ACC112 (cell line): ENCODE results near the gene STOML2.
"Not testable (repeated sequence)": the region's sequence is repeated elsewhere in the genome, so short reads cannot be mapped to it uniquely, and the experiment has no call there.

Experiments used
- H2AFZ ChIP-seq: fragments of 200-600 bp; sonication (generic); one replicate; pipeline ENCODE4 v1.6.0; 2017; ENCODE audit warnings: antibody characterized with exemption, low read length; ENCODE audit not compliant: unreplicated experiment
- H3K27ac ChIP-seq: fragments of 200-600 bp; sonication (generic); 2 replicates; pipeline ENCODE4 v1.5.1; 2014; ENCODE audit warnings: low read depth, mild to moderate bottlenecking, antibody characterized with exemption, low read length, moderate library complexity
- H3K27me3 ChIP-seq: fragments of 200-600 bp; sonication (generic); 2 replicates; pipeline ENCODE4 v1.6.1; 2014; ENCODE audit warnings: mild to moderate bottlenecking, antibody characterized with exemption, low read length, moderate library complexity, mixed read lengths; ENCODE audit not compliant: insufficient read depth
- H3K36me3 ChIP-seq: fragments of 200-600 bp; sonication (generic); 2 replicates; pipeline ENCODE4 v1.6.1; 2016; ENCODE audit warnings: mild to moderate bottlenecking, antibody characterized with exemption, low read length, moderate library complexity, mixed read lengths; ENCODE audit not compliant: insufficient read depth
- H3K4me1 ChIP-seq: fragments of 200-600 bp; sonication (generic); one replicate; pipeline ENCODE4 v1.6.1; 2016; ENCODE audit warnings: low read length, mixed read lengths; ENCODE audit not compliant: insufficient read depth, unreplicated experiment, control insufficient read depth
- H3K4me3 ChIP-seq: fragments of 200-600 bp; sonication (generic); 2 replicates; pipeline ENCODE4 v1.5.1; 2014; ENCODE audit warnings: mild to moderate bottlenecking, low read depth, low read length
- H3K79me2 ChIP-seq: fragments of 200-600 bp; sonication (generic); one replicate; pipeline ENCODE4 v1.6.0; 2016; ENCODE audit warnings: low read length; ENCODE audit not compliant: control insufficient read depth, unreplicated experiment, insufficient read depth

Gene STOML2, protein sequence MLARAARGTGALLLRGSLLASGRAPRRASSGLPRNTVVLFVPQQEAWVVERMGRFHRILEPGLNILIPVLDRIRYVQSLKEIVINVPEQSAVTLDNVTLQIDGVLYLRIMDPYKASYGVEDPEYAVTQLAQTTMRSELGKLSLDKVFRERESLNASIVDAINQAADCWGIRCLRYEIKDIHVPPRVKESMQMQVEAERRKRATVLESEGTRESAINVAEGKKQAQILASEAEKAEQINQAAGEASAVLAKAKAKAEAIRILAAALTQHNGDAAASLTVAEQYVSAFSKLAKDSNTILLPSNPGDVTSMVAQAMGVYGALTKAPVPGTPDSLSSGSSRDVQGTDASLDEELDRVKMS

DNA sequence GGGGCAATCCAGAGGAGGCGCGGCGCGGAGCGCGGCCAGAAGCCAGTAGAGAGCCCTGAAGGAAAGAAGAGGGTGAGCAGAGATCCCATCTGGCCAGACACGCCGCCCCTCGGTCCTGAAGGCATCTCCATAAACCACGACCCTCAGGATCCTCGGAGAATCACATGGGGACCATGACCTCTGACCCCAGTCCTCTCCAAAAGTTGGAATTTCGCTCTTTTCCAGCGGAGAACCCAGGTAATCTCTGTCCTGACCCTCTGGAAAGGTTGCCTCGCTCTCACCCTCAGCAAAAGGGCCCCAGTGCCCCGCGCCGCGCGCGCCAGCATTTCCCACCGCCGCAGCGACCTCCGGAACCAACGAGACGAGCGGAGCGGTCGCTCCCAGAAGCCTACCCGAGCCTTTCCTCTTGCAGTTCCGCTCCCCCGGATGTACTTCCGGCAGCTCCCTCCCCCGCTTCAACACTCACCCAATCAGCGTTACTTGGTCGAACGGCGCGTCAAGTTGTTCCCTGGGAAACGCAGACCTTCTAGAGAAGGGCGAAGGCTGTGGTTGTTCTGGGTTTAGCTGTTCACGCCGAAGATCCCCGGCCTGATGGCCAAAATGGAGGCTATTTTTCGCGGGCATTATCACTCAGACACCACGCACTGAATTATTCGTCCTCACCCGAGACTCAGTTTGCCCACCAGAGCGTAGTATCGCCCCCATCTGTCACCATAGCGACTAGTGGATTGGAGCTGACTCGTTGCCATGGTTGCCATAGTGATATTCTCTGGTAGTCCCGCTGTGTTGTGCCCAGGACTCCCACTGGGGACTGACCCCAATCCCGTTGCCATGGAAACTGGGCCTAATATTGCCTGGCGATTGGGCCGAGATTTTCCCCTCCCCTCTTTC is at the start of gene STOML2:
Gene STOML2, minus strand, starts transcription at position 363 of the 891 bp plus-strand sequence. Its CDS starts 37 bp downstream, at position 326.
- H3K79me2 ChIP-seq = peaks cover 17% of the 10 kb centered on the region
- peak within 1 kb of the TSS; percentile 54 for H2AFZ ChIP-seq
- H3K36me3 ChIP-seq = peaks cover 7% of the 10 kb centered on the region; the same call in 1 of the 2 replicates

DNA sequence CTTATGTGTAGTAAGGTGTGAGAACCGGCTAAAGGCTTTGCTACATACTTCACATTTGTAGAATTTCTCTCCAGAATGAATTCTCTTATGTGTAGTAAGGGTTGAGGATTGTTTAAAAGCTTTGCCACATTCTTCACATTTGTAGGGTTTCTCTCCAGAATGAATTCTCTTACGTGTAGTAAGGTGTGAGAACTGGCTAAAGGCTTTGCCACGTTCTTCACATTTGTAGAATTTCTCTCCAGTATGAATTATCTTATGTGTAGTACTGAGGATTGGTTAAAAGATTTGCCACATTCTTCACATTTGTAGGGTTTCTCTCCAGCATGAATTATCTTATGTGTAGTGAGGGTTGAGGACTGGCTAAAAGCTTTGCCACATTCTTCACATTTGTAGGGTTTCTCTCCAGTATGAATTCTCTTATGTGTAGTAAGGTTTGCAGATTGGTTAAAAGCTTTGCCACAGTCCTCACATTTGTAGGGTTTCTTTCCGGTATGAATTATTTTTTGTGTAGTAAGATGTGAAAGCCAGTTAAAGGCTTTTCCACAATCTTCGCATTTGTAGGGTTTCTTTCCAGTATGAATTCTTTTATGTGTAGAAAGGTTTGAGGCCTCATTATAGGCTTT is 45.1 kb upstream of the STOML2 start:
- H3K4me1 ChIP-seq, H3K36me3 ChIP-seq, H2AFZ ChIP-seq, H3K4me3 ChIP-seq, H3K27me3 ChIP-seq, H3K27ac ChIP-seq, H3K79me2 ChIP-seq: not testable (repeated sequence)

More for the DNA sequence above, at the start of gene STOML2:
- peak within 1 kb of the TSS; percentile 98 for H3K27ac ChIP-seq
- peaks cover 14% of the 10 kb centered on the region for H3K4me1 ChIP-seq
- H3K27me3 ChIP-seq = no peaks in the 10 kb centered on the region
- peak within 1 kb of the TSS; percentile 84 for H3K4me3 ChIP-seq

GRCh38 chr9:35142037-35142436 is 39.1 kb upstream of the STOML2 start:
- no peaks in the 10 kb centered on the region for H3K79me2 ChIP-seq
- H3K4me3 ChIP-seq = no peak overlapping the region
- H3K27me3 ChIP-seq = no peaks in the 10 kb centered on the region
- no peaks in the 10 kb centered on the region for H3K4me1 ChIP-seq
- H3K27ac ChIP-seq = no peak overlapping the region
- no peaks in the 10 kb centered on the region for H3K36me3 ChIP-seq
- H2AFZ ChIP-seq = no peak overlapping the region

DNA sequence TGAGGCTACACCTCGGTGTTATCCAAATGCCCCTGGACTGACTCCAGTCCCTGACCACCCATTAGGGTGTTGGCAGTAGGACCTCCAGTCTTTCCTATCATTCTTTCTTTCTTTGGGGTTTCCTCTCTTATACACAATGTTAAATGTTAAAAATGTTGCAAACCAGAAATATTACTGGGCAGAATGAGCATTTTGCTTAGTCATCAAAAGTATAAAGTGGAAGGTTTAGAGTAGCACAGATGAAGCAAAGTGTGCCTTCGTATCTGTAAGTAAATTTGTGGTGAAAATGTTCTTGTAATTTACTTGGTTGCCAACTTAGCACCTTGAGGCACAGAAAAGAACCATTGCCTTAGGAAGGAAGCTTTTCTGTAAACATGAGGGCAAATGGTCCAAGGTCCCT is 37.2 kb upstream of the STOML2 start:
- H3K4me1 ChIP-seq = no peaks in the 10 kb centered on the region
- H3K79me2 ChIP-seq = no peaks in the 10 kb centered on the region
- H3K27ac ChIP-seq = no peak overlapping the region
- H3K4me3 ChIP-seq = no peak overlapping the region
- no peaks in the 10 kb centered on the region for H3K27me3 ChIP-seq
- H2AFZ ChIP-seq = peak overlapping the region; percentile 62
- H3K36me3 ChIP-seq = no peaks in the 10 kb centered on the region

GRCh38 chr9:35136866-35137265 is 33.9 kb upstream of the STOML2 start:
- H3K4me1 ChIP-seq = no peaks in the 10 kb centered on the region
- H3K79me2 ChIP-seq = no peaks in the 10 kb centered on the region
- H2AFZ ChIP-seq = no peak overlapping the region
- H3K36me3 ChIP-seq = no peaks in the 10 kb centered on the region
- no peak overlapping the region for H3K27ac ChIP-seq
- H3K27me3 ChIP-seq = no peaks in the 10 kb centered on the region
- no peak overlapping the region for H3K4me3 ChIP-seq

DNA sequence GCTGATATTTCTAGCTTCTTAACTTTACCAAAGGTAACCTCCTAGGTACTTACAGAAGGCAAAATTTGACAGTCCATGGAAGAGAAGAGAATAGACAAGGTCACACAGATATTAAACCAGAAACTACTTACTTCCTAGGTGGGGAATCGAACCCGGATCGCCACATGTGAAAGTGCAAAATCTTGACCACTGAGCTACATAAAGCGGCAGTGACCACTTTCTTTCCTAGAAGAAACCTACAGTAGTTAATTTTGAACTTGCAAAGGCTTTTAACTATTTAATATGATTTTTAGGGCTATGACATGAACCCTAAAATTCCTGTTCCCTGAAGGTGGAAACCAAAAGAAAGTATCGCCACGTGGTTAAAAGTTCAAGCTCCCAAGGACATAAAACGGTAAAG is 33.1 kb upstream of the STOML2 start:
- Histone ChIP-seq H3K27me3 (no peaks in the 10 kb centered on the region), H3K4me3 (no peak overlapping the region), H3K79me2 (no peaks in the 10 kb centered on the region), H2AFZ (no peak overlapping the region), H3K27ac (no peak overlapping the region), H3K36me3 (no peaks in the 10 kb centered on the region), H3K4me1 (no peaks in the 10 kb centered on the region)

DNA sequence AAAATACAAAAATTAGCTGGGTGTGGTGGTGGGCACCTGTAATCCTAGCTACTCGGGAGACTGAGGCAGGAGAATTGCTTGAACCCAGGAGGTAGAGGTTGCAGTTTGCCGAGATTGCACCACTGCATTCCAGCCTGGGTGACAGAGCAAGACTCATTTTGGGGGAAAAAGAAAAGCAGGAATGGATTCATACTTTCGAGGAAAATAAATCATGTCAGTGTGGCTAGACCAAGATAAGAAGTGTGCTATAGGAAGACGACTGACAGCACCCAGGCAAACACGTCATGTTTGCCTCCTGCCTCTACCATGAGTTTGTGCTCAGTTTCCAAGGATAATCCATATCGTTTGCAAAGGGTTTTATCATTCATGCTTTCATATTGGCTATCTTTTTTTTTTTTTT is 32.0 kb upstream of the STOML2 start:
- H2AFZ ChIP-seq = no peak overlapping the region
- no peaks in the 10 kb centered on the region for H3K36me3 ChIP-seq
- H3K4me1 ChIP-seq = no peaks in the 10 kb centered on the region
- H3K4me3 ChIP-seq = no peak overlapping the region
- no peaks in the 10 kb centered on the region for H3K27me3 ChIP-seq
- no peaks in the 10 kb centered on the region for H3K79me2 ChIP-seq
- H3K27ac ChIP-seq = no peak overlapping the region

GRCh38 chr9:35116898-35117551 is 14.1 kb upstream of the STOML2 start:
- Histone ChIP-seq H3K27me3 (no peaks in the 10 kb centered on the region), H3K36me3 (no peaks in the 10 kb centered on the region), H3K4me3 (peak overlapping the region; percentile 88), H3K79me2 (peaks cover 20% of the 10 kb centered on the region), H2AFZ (peak overlapping the region; percentile 92), H3K4me1 (peaks cover 22% of the 10 kb centered on the region), H3K27ac (peak overlapping the region; percentile 60; the same call in 1 of the 2 replicates)

GRCh38 chr9:35116539-35116897 is 13.6 kb upstream of the STOML2 start:
- Histone ChIP-seq H3K4me3 (peak overlapping the region; percentile 88), H3K36me3 (no peaks in the 10 kb centered on the region), H3K79me2 (peaks cover 20% of the 10 kb centered on the region), H3K27ac (peak overlapping the region; percentile 60; the same call in 1 of the 2 replicates), H3K4me1 (peaks cover 26% of the 10 kb centered on the region), H2AFZ (peak overlapping the region; percentile 92), H3K27me3 (no peaks in the 10 kb centered on the region)
